Memory B cell (primary cell): ENCODE data around the gene ADA.
"Not testable (repeated sequence)": the region's sequence is repeated elsewhere in the genome, so short reads cannot be mapped to it uniquely, and the experiment has no call there.

Experiments
- ATAC-seq: fragments of 150-1000 bp; cut with Tn5 transposase; 2 replicates; pipeline ENCODE4 v1.10.0; 2021; ENCODE audit warnings: low read depth, mild to moderate bottlenecking, moderate library complexity
- DNase-seq, 2 donors: peaks; one replicate each; pipeline ENCODE4 v3.0.0; 2022; ENCODE audit warnings: low spot score in 2 of 2
- H3K27ac Mint-ChIP-seq: one replicate; pipeline ENCODE4 v1.8.0; 2022; ENCODE audit warnings: mild to moderate bottlenecking, moderate library complexity, mixed read lengths
- H3K27me3 Mint-ChIP-seq: one replicate; pipeline ENCODE4 v1.8.0; 2022; ENCODE audit warnings: mixed read lengths
- H3K36me3 Mint-ChIP-seq: one replicate; pipeline ENCODE4 v1.8.0; 2022; ENCODE audit warnings: mild to moderate bottlenecking, mixed read lengths
- H3K4me1 Mint-ChIP-seq: one replicate; pipeline ENCODE4 v1.8.0; 2022; ENCODE audit warnings: mixed read lengths
- H3K4me3 Mint-ChIP-seq: one replicate; pipeline ENCODE4 v1.8.0; 2022; ENCODE audit warnings: mild to moderate bottlenecking, moderate library complexity, mixed read lengths
- H3K9me3 Mint-ChIP-seq: one replicate; pipeline ENCODE4 v1.8.0; 2022; ENCODE audit warnings: mixed read lengths

Gene ADA

GRCh38 chr20:44651684-44652423, at the start of gene ADA:
Gene ADA (minus strand): TSS chr20:44651699. CDS start chr20:44651607, 92 bp downstream.
- Mint-ChIP-seq H3K4me3 (peak within 1 kb of the TSS; percentile 89), H3K27ac (peak within 1 kb of the TSS; percentile 53), H3K36me3 (no peaks in the 10 kb centered on the region), H3K9me3 (peaks cover 2% of the 10 kb centered on the region), H3K4me1 (peaks cover 27% of the 10 kb centered on the region), H3K27me3 (no peaks in the 10 kb centered on the region)
- DNase-seq, result peak in 1 of 2 donors; percentile 47
- ATAC-seq, result peak; percentile 53

- Mint-ChIP-seq H3K27me3 (peaks cover 14% of the 10 kb centered on the region), H3K4me3 (no peak overlapping the region), H3K9me3 (no peaks in the 10 kb centered on the region), H3K36me3 (no peaks in the 10 kb centered on the region), H3K4me1 (peaks cover 6% of the 10 kb centered on the region), H3K27ac (no peak overlapping the region)
- ATAC-seq (no peak), DNase-seq (no peak)
Observed at GRCh38 chr20:44700306-44700705, 48.8 kb upstream of the ADA start.

GRCh38 chr20:44698351-44698750, 46.9 kb upstream of the ADA start:
- no peak overlapping the region for H3K4me3 Mint-ChIP-seq
- no peaks in the 10 kb centered on the region for H3K9me3 Mint-ChIP-seq
- H3K27ac Mint-ChIP-seq, result no peak overlapping the region
- H3K36me3 Mint-ChIP-seq, result no peaks in the 10 kb centered on the region
- ATAC-seq (no peak), DNase-seq (no peak)
- peaks cover 10% of the 10 kb centered on the region for H3K27me3 Mint-ChIP-seq
- peaks cover 5% of the 10 kb centered on the region for H3K4me1 Mint-ChIP-seq

- H3K9me3 Mint-ChIP-seq, H3K4me3 Mint-ChIP-seq, DNase-seq, ATAC-seq, H3K27ac Mint-ChIP-seq, H3K36me3 Mint-ChIP-seq, H3K4me1 Mint-ChIP-seq: not testable (repeated sequence)
- H3K27me3 Mint-ChIP-seq, result peaks cover 13% of the 10 kb centered on the region
Observed at GRCh38 chr20:44697041-44697440, 45.5 kb upstream of the ADA start.

GRCh38 chr20:44696315-44696714, 44.8 kb upstream of the ADA start:
- DNase-seq, result no peak
- no peaks in the 10 kb centered on the region for H3K36me3 Mint-ChIP-seq
- H3K4me3 Mint-ChIP-seq, result no peak overlapping the region
- H3K4me1 Mint-ChIP-seq, result no peaks in the 10 kb centered on the region
- H3K9me3 Mint-ChIP-seq, result no peaks in the 10 kb centered on the region
- no peak for ATAC-seq
- peaks cover 7% of the 10 kb centered on the region for H3K27me3 Mint-ChIP-seq
- H3K27ac Mint-ChIP-seq, result no peak overlapping the region

- no peak overlapping the region for H3K27ac Mint-ChIP-seq
- DNase-seq (no peak), ATAC-seq (no peak)
- peaks cover 3% of the 10 kb centered on the region for H3K27me3 Mint-ChIP-seq
- H3K4me3 Mint-ChIP-seq, result no peak overlapping the region
- no peaks in the 10 kb centered on the region for H3K4me1 Mint-ChIP-seq
- no peaks in the 10 kb centered on the region for H3K36me3 Mint-ChIP-seq
- no peaks in the 10 kb centered on the region for H3K9me3 Mint-ChIP-seq
Observed at GRCh38 chr20:44695674-44696300, 44.3 kb upstream of the ADA start.

- H3K4me3 Mint-ChIP-seq, result no peak overlapping the region
- DNase-seq (no peak), ATAC-seq (no peak)
- H3K36me3 Mint-ChIP-seq, result no peaks in the 10 kb centered on the region
- no peak overlapping the region for H3K27ac Mint-ChIP-seq
- no peaks in the 10 kb centered on the region for H3K4me1 Mint-ChIP-seq
- peaks cover 3% of the 10 kb centered on the region for H3K27me3 Mint-ChIP-seq
- no peaks in the 10 kb centered on the region for H3K9me3 Mint-ChIP-seq
Observed at GRCh38 chr20:44695295-44695673, 43.8 kb upstream of the ADA start.

- ATAC-seq, result no peak
- no peak overlapping the region for H3K27ac Mint-ChIP-seq
- no peaks in the 10 kb centered on the region for H3K36me3 Mint-ChIP-seq
- no peak for DNase-seq
- no peak overlapping the region for H3K4me3 Mint-ChIP-seq
- H3K4me1 Mint-ChIP-seq, result no peaks in the 10 kb centered on the region
- no peaks in the 10 kb centered on the region for H3K9me3 Mint-ChIP-seq
- H3K27me3 Mint-ChIP-seq, result peaks cover 3% of the 10 kb centered on the region
Observed at GRCh38 chr20:44694159-44694558, 42.7 kb upstream of the ADA start.

- Mint-ChIP-seq H3K36me3 (no peaks in the 10 kb centered on the region), H3K27me3 (peaks cover 3% of the 10 kb centered on the region), H3K4me3 (no peak overlapping the region), H3K27ac (no peak overlapping the region), H3K4me1 (no peaks in the 10 kb centered on the region), H3K9me3 (no peaks in the 10 kb centered on the region)
- DNase-seq (no peak), ATAC-seq (no peak)
Observed at GRCh38 chr20:44693627-44694026, 42.1 kb upstream of the ADA start.

- no peaks in the 10 kb centered on the region for H3K9me3 Mint-ChIP-seq
- no peak overlapping the region for H3K27ac Mint-ChIP-seq
- H3K27me3 Mint-ChIP-seq, result peaks cover 3% of the 10 kb centered on the region
- H3K4me3 Mint-ChIP-seq, result no peak overlapping the region
- DNase-seq (no peak), ATAC-seq (no peak)
- H3K36me3 Mint-ChIP-seq, result no peaks in the 10 kb centered on the region
- H3K4me1 Mint-ChIP-seq, result no peaks in the 10 kb centered on the region
Observed at GRCh38 chr20:44692932-44693480, 41.5 kb upstream of the ADA start.

GRCh38 chr20:44691424-44692423, 40.2 kb upstream of the ADA start:
- Mint-ChIP-seq H3K4me3 (no peak overlapping the region), H3K4me1 (no peaks in the 10 kb centered on the region), H3K27me3 (peaks cover 10% of the 10 kb centered on the region), H3K36me3 (no peaks in the 10 kb centered on the region), H3K27ac (no peak overlapping the region), H3K9me3 (no peaks in the 10 kb centered on the region)
- DNase-seq (no peak), ATAC-seq (no peak)

GRCh38 chr20:44690781-44691423, 39.4 kb upstream of the ADA start:
- Mint-ChIP-seq H3K4me1 (no peaks in the 10 kb centered on the region), H3K27me3 (peaks cover 10% of the 10 kb centered on the region), H3K9me3 (no peaks in the 10 kb centered on the region), H3K27ac (no peak overlapping the region), H3K4me3 (no peak overlapping the region), H3K36me3 (no peaks in the 10 kb centered on the region)
- ATAC-seq (no peak), DNase-seq (no peak)

GRCh38 chr20:44689809-44690208, 38.3 kb upstream of the ADA start:
- no peaks in the 10 kb centered on the region for H3K9me3 Mint-ChIP-seq
- H3K27ac Mint-ChIP-seq, result no peak overlapping the region
- H3K4me1 Mint-ChIP-seq, result peaks cover 5% of the 10 kb centered on the region
- no peak for ATAC-seq
- no peaks in the 10 kb centered on the region for H3K36me3 Mint-ChIP-seq
- H3K4me3 Mint-ChIP-seq, result no peak overlapping the region
- peaks cover 10% of the 10 kb centered on the region for H3K27me3 Mint-ChIP-seq
- DNase-seq, result no peak
